Tibial artery (tissue), 4 donors: ENCODE measurements around the gene CRYGN.

Source experiments
- DNase-seq, 2 donors: peaks; one replicate each; pipeline ENCODE4 v3.0.0-alpha.2; 2019
- H3K27ac ChIP-seq, 2 donors: fragments of 200-600 bp; sonication (generic) in 1 of 2; 1 replicate in 1 of 2; 2 replicates in 1 of 2; pipeline ENCODE4 v1.5.1; 2018 to 2019; ENCODE audit warnings: mild to moderate bottlenecking in 1 of 2
- H3K27me3 ChIP-seq, 2 donors: fragments of 200-600 bp; sonication (generic) in 1 of 2; one replicate each; pipeline versions ENCODE4 v1.5.1 to v1.6.0; 2016 to 2019
- H3K36me3 ChIP-seq, 3 donors: fragments of 200-600 bp; sonication (generic) in 2 of 3; one replicate each; pipeline ENCODE4 v1.5.1; 2016 to 2019; ENCODE audit warnings: mild to moderate bottlenecking in 2 of 3
- H3K4me1 ChIP-seq, 4 donors: fragments of 200-600 bp; sonication (generic) in 2 of 4; 1 replicate in 3 of 4; 2 replicates in 1 of 4; pipeline ENCODE4 v1.5.1; 2016 to 2019
- H3K4me3 ChIP-seq, 2 donors: fragments of 200-600 bp; sonication (generic) in 1 of 2; 1 replicate in 1 of 2; 2 replicates in 1 of 2; pipeline ENCODE4 v1.5.1; 2018 to 2019; ENCODE audit warnings: mild to moderate bottlenecking in 2 of 2
- H3K9me3 ChIP-seq, 3 donors: fragments of 200-600 bp; sonication (generic) in 1 of 3; one replicate each; pipeline ENCODE4 v1.5.1; 2016 to 2019
- intact Hi-C: fragments of 100-400 bp; cut with DNase I; formaldehyde crosslinking; loops from one replicate; pipeline ENCODE4 v1.15.0; 2023; ENCODE audit warnings: low total_unique reads
- TF ChIP-seq, protein P1 (sequence below), 2 experiments: fragments of 200-600 bp in 1 of 2; fragments of 450-650 bp in 1 of 2; IDR thresholded peaks; one replicate each; pipeline ENCODE4 v1.5.1; 2017 to 2019; ENCODE audit warnings: antibody characterized with exemption in 2 of 2, mild to moderate bottlenecking in 1 of 2, moderate library complexity in 1 of 2

CRYGN gene

DNA sequence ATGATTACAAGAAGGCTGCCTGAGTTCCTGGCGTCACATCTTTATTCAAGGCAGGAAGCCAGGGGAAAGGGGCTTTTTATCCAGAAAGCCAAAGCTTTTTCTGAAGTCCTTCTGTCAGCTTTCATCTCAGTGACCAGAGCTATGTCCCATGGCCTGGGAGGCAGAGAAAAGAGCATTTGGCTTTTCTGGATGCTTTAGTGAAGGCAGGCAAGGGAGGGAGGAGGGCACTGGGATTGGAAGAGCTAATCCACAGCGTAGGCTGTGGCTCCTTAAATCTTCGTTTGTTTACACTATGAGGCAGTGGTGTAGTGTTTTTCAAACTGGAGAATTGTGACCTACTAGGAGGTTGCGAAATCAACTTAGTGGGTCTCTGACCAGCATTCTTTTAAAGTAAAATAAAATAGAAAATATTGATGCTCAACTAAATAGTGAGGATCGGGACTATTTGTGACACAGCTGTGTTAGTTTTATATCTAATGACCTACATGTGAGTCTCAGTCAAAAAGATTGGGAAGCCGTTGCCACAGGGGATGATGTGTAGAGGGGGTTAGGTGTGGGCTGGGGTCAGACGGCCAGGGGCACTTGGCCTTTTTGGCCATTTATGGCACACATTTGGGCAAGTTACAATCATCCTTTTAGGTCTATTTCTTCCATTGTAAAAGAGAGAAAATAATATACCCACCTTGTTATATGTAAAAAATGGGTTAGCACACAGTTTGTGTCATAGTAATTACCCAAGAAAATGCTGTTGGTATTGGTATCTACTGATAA is 14.1 kb downstream of the CRYGN start:
- H3K27ac ChIP-seq = peak overlapping the region; percentile 82 to 86
- DNase-seq = peak in 1 of 2 donors; percentile 76
- H3K27me3 ChIP-seq = no peaks in the 10 kb centered on the region
- H3K4me1 ChIP-seq = peaks cover 0 to 54% (median 48%) of the 10 kb centered on the region in 4 donors
- TF ChIP-seq, protein P1, sequence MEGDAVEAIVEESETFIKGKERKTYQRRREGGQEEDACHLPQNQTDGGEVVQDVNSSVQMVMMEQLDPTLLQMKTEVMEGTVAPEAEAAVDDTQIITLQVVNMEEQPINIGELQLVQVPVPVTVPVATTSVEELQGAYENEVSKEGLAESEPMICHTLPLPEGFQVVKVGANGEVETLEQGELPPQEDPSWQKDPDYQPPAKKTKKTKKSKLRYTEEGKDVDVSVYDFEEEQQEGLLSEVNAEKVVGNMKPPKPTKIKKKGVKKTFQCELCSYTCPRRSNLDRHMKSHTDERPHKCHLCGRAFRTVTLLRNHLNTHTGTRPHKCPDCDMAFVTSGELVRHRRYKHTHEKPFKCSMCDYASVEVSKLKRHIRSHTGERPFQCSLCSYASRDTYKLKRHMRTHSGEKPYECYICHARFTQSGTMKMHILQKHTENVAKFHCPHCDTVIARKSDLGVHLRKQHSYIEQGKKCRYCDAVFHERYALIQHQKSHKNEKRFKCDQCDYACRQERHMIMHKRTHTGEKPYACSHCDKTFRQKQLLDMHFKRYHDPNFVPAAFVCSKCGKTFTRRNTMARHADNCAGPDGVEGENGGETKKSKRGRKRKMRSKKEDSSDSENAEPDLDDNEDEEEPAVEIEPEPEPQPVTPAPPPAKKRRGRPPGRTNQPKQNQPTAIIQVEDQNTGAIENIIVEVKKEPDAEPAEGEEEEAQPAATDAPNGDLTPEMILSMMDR (IDR thresholded peaks at IDR 0.05) = no peak
- H3K9me3 ChIP-seq = peaks cover 0 to 4% (median 0%) of the 10 kb centered on the region in 3 donors
- H3K4me3 ChIP-seq = peak overlapping the region; percentile 23 to 36
- no peaks in the 10 kb centered on the region for H3K36me3 ChIP-seq
- intact Hi-C loops = loop anchor here (2.0 kb wide), 1 partner anchor 15 kb away; the partner anchor contains the start of gene CRYGN

DNA sequence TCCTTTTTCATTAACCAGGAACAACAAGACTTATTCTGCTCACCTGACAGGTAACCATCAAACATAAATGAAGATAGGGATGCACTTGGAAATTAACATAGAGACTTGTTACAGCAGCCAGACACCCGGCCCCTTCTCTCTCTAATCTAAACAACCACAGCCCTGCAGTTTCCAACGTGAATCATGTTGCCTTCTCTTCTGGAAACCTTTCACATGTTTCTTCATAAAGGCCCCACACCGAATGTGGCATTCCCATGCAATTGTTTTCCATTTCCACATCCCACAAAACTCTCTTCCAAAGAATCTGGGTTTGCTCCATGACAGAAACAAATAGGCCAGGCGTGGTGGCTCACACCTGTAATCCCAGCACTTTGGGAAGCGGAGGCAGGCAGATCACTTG is 15.1 kb downstream of the CRYGN start:
- H3K27me3 ChIP-seq = no peaks in the 10 kb centered on the region
- TF ChIP-seq, protein P1 (IDR thresholded peaks at IDR 0.05) = no peak
- intact Hi-C loops = no loop called here
- H3K27ac ChIP-seq = peak overlapping the region in 1 of 2 donors; percentile 86
- no peak overlapping the region for H3K4me3 ChIP-seq
- peaks cover 0 to 47% (median 42%) of the 10 kb centered on the region in 4 donors for H3K4me1 ChIP-seq
- no peaks in the 10 kb centered on the region for H3K36me3 ChIP-seq
- DNase-seq = no peak
- peaks cover 0 to 7% (median 0%) of the 10 kb centered on the region in 3 donors for H3K9me3 ChIP-seq

DNA sequence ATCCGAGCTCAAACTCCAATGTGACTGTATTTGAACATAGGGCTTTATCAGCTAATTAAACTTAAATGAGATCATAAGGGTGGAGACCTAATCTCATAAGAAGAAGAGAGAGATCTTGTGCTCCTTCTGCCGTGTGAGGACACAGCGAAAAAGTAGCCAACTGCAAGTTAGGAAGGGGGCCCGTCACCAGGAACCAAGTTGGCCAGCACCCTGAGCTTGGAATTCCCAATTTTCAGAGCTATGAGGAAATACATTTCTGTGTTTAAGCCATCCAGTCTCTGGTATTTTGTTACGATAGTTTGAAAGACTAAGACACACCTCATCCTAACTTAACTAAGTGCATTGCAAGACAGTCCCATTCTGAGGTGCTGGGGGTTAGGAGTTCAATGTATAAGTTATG is 16.0 kb downstream of the CRYGN start:
- H3K27ac ChIP-seq = no peak overlapping the region
- TF ChIP-seq, protein P1 (IDR thresholded peaks at IDR 0.05) = no peak
- peaks cover 0 to 10% (median 0%) of the 10 kb centered on the region in 3 donors for H3K9me3 ChIP-seq
- DNase-seq = no peak
- H3K4me3 ChIP-seq = no peak overlapping the region
- H3K4me1 ChIP-seq = peaks cover 0 to 39% (median 34%) of the 10 kb centered on the region in 4 donors
- no peaks in the 10 kb centered on the region for H3K27me3 ChIP-seq
- intact Hi-C loops = no loop called here
- H3K36me3 ChIP-seq = no peaks in the 10 kb centered on the region

DNA sequence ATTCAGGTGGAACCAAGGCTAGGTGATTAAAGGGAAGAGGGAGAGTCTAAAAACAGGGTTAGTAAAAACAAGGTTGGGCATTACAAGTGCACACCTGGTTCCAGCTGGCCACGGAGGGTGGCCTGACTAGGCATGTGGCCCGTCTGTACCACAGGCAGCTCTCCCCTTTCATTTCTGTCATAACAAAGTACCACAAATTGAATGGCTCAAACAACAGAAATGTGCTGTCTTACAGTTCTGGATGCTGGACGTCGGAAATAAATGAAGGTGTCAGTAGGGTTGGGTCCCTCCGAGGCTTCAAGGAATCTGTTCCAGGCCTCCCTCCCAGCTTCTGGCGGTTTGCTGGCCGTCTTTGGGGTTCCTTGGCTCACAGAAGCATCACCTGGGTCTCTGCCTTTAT is 16.7 kb downstream of the CRYGN start:
- peaks cover 0 to 10% (median 0%) of the 10 kb centered on the region in 3 donors for H3K9me3 ChIP-seq
- peaks cover 0 to 31% (median 27%) of the 10 kb centered on the region in 4 donors for H3K4me1 ChIP-seq
- TF ChIP-seq, protein P1 (IDR thresholded peaks at IDR 0.05) = no peak
- H3K36me3 ChIP-seq = no peaks in the 10 kb centered on the region
- intact Hi-C loops = no loop called here
- H3K27me3 ChIP-seq = no peaks in the 10 kb centered on the region
- no peak overlapping the region for H3K4me3 ChIP-seq
- no peak overlapping the region for H3K27ac ChIP-seq
- peak in 1 of 2 donors; percentile 1 for DNase-seq

DNA sequence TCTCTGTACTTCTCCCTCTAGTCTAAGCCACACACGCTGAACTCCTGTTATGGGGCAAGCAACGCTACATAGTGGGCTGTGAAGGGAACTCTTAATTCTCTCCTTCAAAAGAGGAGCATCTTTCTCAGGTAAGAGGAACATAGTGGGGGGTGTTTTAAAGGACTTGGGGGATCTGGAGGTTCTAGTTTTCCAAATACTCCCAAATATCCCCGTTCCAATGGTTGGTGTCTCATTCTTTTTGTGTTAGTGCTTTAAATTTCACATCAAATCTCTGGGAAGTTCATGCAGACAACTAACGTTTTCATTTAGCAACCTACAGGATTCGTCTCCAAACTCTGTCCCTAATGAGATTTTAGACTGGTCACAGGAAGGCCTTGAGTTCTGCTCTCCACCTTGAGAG is 17.7 kb downstream of the CRYGN start:
- Histone ChIP-seq H3K4me1 (peaks cover 0 to 21% (median 17%) of the 10 kb centered on the region in 4 donors), H3K27me3 (no peaks in the 10 kb centered on the region), H3K36me3 (no peaks in the 10 kb centered on the region), H3K4me3 (no peak overlapping the region), H3K27ac (no peak overlapping the region), H3K9me3 (peaks cover 0 to 10% (median 0%) of the 10 kb centered on the region in 3 donors)
- intact Hi-C loops = no loop called here
- no peak for DNase-seq
- TF ChIP-seq, protein P1 (IDR thresholded peaks at IDR 0.05) = no peak
